Glomerular endothelial cell (primary cell): ENCODE data around the gene DDX27. TPM values are rescaled to one million over a fixed set of nuclear protein-coding genes. Genes with fewer than 3 reads are reported as not detected.
A peak's percentile ranks its signal among the peaks of the same experiment; 100 is the strongest.
"Not testable (repeated sequence)": the region's sequence is repeated elsewhere in the genome, so short reads cannot be mapped to it uniquely, and the experiment has no call there.

ENCODE experiments used
- DNase-seq: peaks from one replicate; pipeline ENCODE4 v3.0.0-alpha.2; 2011; ENCODE audit warnings: low read depth, low spot score; ENCODE audit errors: extremely low read depth
- total RNA-seq: library from RNA; depleted of rRNA; stranded (reverse); fragments of >200 nt; gene quantifications from 2 replicates; pipeline ENCODE4 v1.2.3, GENCODE V29; 2015

DDX27 gene
- 26.3 and 28.6 TPM in 2 replicates for total RNA-seq

DNA sequence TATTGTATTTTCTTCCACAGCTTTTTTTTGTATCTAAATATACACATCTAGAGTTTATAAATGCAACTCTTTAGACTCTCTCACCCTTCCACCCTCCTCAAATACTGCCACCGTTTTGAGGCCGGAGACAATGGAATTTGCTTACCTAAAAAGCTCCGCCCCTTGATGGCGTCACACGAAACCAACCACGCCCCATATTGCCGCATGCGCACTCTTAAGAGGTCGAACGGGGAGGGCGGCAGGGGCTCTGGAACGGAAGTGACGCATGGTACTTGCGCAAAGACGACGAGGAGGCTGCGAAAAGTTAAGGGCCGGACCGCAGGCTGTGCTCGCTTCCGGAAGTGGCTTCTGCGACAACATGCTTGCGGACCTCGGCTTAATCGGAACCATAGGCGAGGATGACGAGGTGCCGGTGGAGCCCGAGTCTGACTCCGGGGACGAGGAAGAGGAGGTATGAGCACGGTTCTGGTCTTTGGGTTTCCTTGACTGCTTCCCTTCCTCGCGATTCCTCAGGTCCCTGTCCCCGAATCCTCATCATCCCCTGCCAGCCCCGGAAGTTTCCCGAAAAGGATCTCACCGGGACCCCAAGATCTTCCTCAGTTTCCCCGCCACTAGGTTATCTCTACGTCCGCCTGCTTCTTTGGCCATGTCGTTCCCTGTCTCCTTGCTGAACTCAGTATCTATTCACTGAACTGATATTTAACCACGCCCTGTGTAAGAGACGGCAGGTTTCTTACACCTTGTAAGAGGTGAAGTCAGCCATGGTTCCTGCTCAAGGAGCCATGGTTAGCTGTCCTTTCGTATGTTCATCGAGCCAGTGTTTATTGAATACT is at the start of gene DDX27:
DDX27 (plus strand) TSS at position 326 of the 833 bp plus-strand sequence; CDS start at position 359, 33 bp downstream.
- DNase-seq: peak; percentile 95

DNA sequence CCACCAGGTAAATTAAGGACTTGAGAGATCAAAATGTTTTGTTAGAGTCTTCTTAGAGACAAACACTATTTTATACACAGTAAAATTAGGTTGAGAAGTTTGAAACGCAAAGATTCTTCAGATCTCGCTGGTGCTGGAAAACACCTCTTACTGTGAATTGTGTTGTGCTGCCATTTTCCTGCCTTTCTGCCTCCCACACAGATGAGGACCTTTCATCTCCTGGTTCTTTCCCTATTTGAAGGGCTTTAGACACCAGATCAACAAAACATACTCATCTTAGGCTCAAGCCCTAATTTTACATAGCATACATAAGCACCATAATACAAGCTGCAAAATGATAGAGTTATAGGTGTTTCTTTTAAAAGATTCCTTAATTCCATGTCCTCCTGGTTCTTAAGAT is 49.7 kb upstream of the DDX27 start:
- no peak for DNase-seq

DNA sequence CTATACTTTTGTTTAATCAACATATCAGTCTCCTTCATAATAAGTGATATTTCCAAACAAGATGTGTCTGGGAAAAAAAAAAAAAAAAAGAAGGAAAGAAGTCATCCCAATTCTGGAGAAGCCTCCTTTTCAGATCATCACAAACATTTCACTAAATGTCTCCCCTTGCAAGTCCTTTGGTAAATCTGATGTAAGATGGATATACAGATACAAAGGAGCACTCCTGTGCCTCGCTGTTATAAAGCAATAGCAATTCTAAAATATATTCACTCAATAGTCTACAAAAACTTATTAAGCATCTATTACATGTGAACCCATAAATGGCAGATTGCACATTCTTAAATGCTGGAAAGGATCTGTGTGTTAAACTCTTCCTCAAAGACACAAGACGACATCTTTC is 48.5 kb upstream of the DDX27 start:
- DNase-seq: no peak

DNA sequence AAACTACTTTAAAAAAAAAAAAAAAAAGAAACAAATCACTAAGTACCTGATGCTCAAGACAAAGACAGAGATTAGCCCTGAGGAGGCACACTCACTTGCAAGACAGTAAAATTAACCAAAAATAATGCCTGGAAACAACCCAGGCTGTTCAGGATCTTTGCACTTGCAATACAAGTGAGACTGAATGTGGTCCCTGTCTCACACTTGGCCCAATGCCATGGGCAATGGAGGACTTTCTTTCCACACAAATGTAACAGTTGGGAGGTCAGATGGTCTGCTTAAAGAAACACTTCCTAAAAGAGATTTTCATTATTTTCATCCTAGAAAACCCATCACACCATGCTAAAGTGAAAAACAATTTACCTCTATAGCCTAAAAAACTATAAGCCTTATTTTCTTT is 47.3 kb upstream of the DDX27 start:
- DNase-seq: no peak

DNA sequence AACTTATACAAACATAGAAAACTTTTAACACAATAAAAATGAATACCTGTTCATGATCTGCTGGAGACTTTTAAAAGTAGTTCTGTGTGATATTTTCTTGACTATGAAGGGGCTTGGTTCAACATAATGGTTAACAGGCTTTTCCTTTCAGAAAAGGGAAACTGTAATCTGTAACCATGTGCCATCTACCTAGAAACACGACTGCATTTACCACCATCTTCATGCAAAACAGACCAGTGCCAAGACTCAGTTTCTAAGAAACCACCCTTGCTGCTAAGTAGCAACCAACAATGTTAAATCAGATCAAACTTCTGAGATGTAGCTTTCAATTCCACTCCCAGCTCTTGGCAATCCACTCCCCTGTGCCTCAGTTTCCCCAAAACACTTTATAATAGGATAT is 46.8 kb upstream of the DDX27 start:
- no peak for DNase-seq

- no peak for DNase-seq
Measured at GRCh38 chr20:49174183-49174582, 45.0 kb upstream of the DDX27 start.

- DNase-seq: no peak
Measured at GRCh38 chr20:49179368-49180277, 39.6 kb upstream of the DDX27 start.

- DNase-seq: no peak
Measured at GRCh38 chr20:49181265-49181877, 37.8 kb upstream of the DDX27 start.

GRCh38 chr20:49183444-49183843 is 35.8 kb upstream of the DDX27 start:
- DNase-seq: no peak

- DNase-seq: not testable (repeated sequence)
Measured at GRCh38 chr20:49184084-49184501, 35.1 kb upstream of the DDX27 start.

GRCh38 chr20:49184691-49185070 is 34.5 kb upstream of the DDX27 start:
- DNase-seq: no peak

GRCh38 chr20:49185071-49185761 is 34.0 kb upstream of the DDX27 start:
- DNase-seq: no peak

DNA sequence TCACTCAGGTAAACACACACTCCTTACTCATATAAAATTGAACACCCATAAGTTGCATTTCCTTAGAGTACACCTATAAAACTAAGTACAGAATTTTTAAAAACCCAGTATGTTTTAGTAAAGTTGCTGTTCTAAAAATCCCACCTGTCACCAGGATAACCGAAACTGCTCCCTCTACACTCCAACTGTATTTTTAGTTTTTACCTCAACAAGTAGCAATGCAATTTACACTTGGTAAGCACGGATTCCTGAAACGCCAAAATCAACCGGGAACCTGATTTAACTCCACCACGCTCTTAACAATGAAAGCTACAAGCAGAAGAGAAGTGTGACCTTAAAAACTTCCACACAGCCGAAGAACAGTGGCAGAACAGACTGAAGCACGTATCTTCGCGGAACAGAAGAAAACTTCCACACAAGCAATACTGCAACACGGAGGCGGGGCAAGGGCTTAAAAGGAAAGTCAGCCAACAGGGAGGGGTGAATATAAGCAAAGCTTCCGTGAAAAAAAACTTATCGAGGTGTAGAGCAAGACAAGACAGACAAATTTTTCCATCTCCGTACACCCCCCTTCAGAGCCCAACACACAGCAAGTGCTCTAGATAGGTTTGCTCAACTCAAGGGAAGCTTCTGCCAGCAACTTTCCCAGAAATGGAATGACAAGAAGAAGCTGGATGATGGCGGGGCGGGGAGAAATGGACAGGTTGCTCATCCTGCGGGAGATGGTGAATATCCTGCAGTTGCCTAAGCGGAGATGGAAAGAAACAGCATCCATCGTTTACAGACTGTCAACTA is 32.5 kb upstream of the DDX27 start:
- no peak for DNase-seq

GRCh38 chr20:49187330-49187850 is 31.8 kb upstream of the DDX27 start:
- DNase-seq: no peak

DNA sequence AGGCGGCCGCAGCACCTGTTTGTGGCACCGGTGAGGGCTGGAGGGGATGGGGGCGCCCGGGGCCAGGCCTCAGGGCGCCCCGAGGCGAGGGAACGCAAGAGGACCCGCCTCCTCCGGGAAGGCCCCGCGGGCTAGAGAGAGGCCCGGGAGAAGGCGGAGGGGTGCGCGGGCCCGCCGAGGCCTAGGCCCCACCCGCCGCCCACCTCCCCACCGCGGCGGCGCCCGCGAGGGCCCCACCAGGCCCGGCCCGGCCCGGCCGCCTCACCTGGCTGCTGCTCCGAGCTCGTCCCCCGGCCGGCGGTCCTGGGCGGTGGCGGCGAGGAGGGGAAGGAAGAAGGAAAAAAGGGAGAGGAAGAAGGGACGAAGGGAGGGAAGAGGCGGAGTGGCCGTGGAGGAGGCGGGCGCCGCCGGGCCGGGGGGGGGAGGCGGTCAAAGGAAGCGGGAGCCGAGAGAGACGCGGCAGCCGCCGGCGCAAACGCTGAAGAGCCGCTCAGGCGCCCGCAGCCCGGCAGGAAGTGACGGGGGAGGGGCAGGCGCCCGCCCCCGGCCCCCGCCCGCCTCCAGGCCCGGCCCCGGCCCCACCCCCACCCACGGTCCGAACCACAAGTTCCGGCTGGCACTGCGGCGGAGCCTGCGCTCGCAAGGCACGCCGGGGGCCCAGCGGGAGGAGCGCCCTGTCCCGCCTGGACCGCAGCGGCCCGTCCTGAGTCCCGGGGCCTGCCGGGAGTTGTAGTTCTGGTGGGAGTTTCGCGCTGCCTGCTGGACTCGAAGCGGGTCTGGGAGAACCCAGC is 31.2 kb upstream of the DDX27 start, which contains the start of gene STAU1:
STAU1 (minus strand) TSS at position 484 of the 791 bp plus-strand sequence. CDS start 22,133 bp downstream, outside the sequence.
- peak; percentile 25 for DNase-seq

DNA sequence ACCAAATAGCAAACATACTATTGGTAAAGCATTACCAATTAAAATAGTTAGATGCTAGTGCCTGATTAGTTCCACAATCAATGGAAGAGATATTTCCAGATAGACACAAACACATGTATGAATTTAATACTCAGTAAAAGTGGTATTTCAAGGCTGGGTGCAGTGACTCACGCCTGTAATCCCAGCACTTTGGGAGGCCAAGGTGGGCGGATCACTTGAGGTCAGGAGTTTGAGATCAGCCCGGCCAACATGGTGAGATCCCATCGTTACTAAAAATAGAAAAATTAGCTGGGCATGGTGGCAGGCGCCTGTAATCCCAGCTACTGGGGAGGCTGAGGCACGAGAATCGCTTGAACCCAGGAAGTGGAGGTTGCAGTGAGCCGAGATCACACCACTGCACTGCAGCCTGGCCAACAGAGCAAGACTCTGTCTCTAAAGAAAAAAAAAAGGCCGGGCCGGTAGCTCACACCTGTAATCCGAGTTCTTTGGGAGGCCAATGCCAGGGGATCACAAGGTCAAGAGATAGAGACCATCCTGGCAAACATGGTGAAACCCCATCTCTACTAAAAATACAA is 26.2 kb upstream of the DDX27 start:
- DNase-seq: not testable (repeated sequence)

GRCh38 chr20:49199729-49200293 is 19.4 kb upstream of the DDX27 start:
- DNase-seq: no peak

DNA sequence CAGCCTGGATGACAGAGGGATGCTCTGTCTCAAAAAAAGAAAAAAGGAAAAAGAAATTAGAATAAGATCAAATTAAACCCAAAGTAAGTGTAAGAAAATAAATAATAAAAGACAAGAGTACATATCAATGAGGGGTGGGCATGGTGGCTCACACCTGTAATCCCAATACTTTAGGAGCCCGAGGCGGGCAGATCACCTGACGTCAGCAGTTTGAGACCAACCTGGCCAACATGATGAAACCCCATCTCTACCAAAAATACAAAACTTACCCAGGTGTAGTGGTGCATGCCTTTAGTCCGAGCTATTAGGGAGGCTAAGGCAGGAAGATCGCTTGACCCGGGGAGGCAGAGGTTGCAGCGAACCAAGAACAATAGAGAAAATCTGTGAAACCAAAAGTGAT is 16.2 kb upstream of the DDX27 start:
- no peak for DNase-seq
